ENCODE measurements around the gene IFT88. TPM values are rescaled to one million over a fixed set of nuclear protein-coding genes. Genes with fewer than 3 reads are reported as not detected.
"Not testable (repeated sequence)": the region's sequence is repeated elsewhere in the genome, so short reads cannot be mapped to it uniquely, and the experiment has no call there.

Gene IFT88
- total RNA-seq, 1 experiment from 2014 or later: 12.3 TPM

- intact Hi-C loops (cut with micrococcal nuclease; ENCODE audit: unreplicated experiment): no loop called here
- Histone ChIP-seq H3K9me3 (ENCODE audit: control insufficient read depth, insufficient read depth, low read depth, low read length) (no peaks in the 10 kb centered on the region), H3K4me1 (ENCODE audit: control insufficient read depth, insufficient read depth, low read length) (no peaks in the 10 kb centered on the region), H3K27ac (ENCODE audit: low read length) (no peak overlapping the region), H3K4me3 (ENCODE audit: low read depth in 2 of 2, low read length in 2 of 2) (no peak overlapping the region), H3K36me3 (ENCODE audit: control insufficient read depth, insufficient read depth, low read length) (no peaks in the 10 kb centered on the region), H3K27me3 (ENCODE audit: control insufficient read depth, insufficient read depth, low read length) (no peaks in the 10 kb centered on the region)
- in situ Hi-C loops (cut with HindIII; ENCODE audit: low pct_unique_long_range_greater_than_20kb, low sequenced_read_pairs): no loop called here
- no peak for ATAC-seq
- BruUV-seq (replicated peaks): no TSS peak
- ChIA-PET POLR2A (no interaction called here), CTCF (no interaction called here)
- TF ChIP-seq REST (IDR thresholded peaks at IDR 0.05; ENCODE audit: insufficient read depth in 1 of 2, low read depth in 2 of 2, low read length in 1 of 2): no peak
- no peak for DNase-seq (ENCODE audit: low read depth, low spot score)
Measured at GRCh38 chr13:20676213-20676612, 109.3 kb downstream of the IFT88 start.

GRCh38 chr13:20678606-20679005 lies 111.6 kb downstream of the IFT88 start:
- DNase-seq (ENCODE audit: low read depth, low spot score); H3K27ac ChIP-seq (ENCODE audit: low read length); intact Hi-C loops (cut with micrococcal nuclease; ENCODE audit: unreplicated experiment); in situ Hi-C loops (cut with HindIII; ENCODE audit: low pct_unique_long_range_greater_than_20kb, low sequenced_read_pairs); H3K27me3 ChIP-seq (ENCODE audit: control insufficient read depth, insufficient read depth, low read length); ATAC-seq; POLR2A ChIA-PET; H3K36me3 ChIP-seq (ENCODE audit: control insufficient read depth, insufficient read depth, low read length); BruUV-seq (replicated peaks); CTCF ChIA-PET; H3K4me1 ChIP-seq (ENCODE audit: control insufficient read depth, insufficient read depth, low read length); H3K4me3 ChIP-seq (ENCODE audit: low read depth in 2 of 2, low read length in 2 of 2); H3K9me3 ChIP-seq (ENCODE audit: control insufficient read depth, insufficient read depth, low read depth, low read length): not testable (repeated sequence)

GRCh38 chr13:20679879-20680278 lies 112.9 kb downstream of the IFT88 start:
- TF ChIP-seq CTCF (IDR thresholded peaks at IDR 0.05): no peak
- no peak for TF ChIP-seq TCF7L2 (IDR thresholded peaks at IDR 0.05; ENCODE audit: low read depth, low read length)
- TF ChIP-seq SIN3A (IDR thresholded peaks at IDR 0.05; ENCODE audit: borderline replicate concordance, insufficient read depth, low read depth, low read length): no peak
- TF ChIP-seq POLR2AphosphoS5 (IDR thresholded peaks at IDR 0.05; ENCODE audit: low read depth, low read length): no peak
- TF ChIP-seq REST (IDR thresholded peaks at IDR 0.05; ENCODE audit: insufficient read depth in 1 of 2, low read depth in 2 of 2, low read length in 1 of 2): no peak
- Histone ChIP-seq H3K9me3 (ENCODE audit: control insufficient read depth, insufficient read depth, low read depth, low read length) (no peaks in the 10 kb centered on the region), H3K27me3 (ENCODE audit: control insufficient read depth, insufficient read depth, low read length) (no peaks in the 10 kb centered on the region), H3K4me1 (ENCODE audit: control insufficient read depth, insufficient read depth, low read length) (no peaks in the 10 kb centered on the region), H3K27ac (ENCODE audit: low read length) (no peak overlapping the region), H3K36me3 (ENCODE audit: control insufficient read depth, insufficient read depth, low read length) (no peaks in the 10 kb centered on the region), H3K4me3 (ENCODE audit: low read depth in 2 of 2, low read length in 2 of 2) (no peak overlapping the region)
- ChIA-PET CTCF (no interaction called here), POLR2A (no interaction called here)
- in situ Hi-C loops (cut with HindIII; ENCODE audit: low pct_unique_long_range_greater_than_20kb, low sequenced_read_pairs): no loop called here
- intact Hi-C loops (cut with micrococcal nuclease; ENCODE audit: unreplicated experiment): no loop called here
- DNase-seq (ENCODE audit: low read depth, low spot score) (no peak), ATAC-seq (no peak)
- BruUV-seq (replicated peaks): no TSS peak

Measured in Panc1 (cell line).